H1 (cell line): ENCODE results near the gene CRYBB1. TPM values are rescaled to one million over a fixed set of nuclear protein-coding genes. Genes with fewer than 3 reads are reported as not detected.

Source experiments
- BACH1 ChIP-seq: IDR thresholded peaks from 2 replicates; pipeline ENCODE4 v1.6.1; 2012; ENCODE audit warnings: low read length, improper control_type of control experiment
- BRCA1 ChIP-seq: IDR thresholded peaks from 2 replicates; pipeline ENCODE4 v1.6.1; 2012; ENCODE audit warnings: low read depth, low read length, improper control_type of control experiment
- CEBPB ChIP-seq: IDR thresholded peaks from 2 replicates; pipeline ENCODE4 v1.6.1; 2012; ENCODE audit warnings: low read depth, low read length
- polyA plus RNA-seq, 7 experiments: library from polyadenylated mRNA; depleted of rRNA in 3 of 7; stranded (reverse) in 5 of 7; unstranded in 2 of 7; fragments of >200 nt in 5 of 7; fragments of 200-250 nt in 2 of 7; gene quantifications; 1 replicate in 5 of 7; 2 replicates in 1 of 7; 4 replicates in 1 of 7; pipeline versions ENCODE4 v1.2.1 to v1.2.3, GENCODE V29; 2011 to 2013; ENCODE audit warnings: missing spikeins in 2 of 7, mixed read lengths in 2 of 7
- total RNA-seq: library from RNA; stranded (reverse); fragmentation: NEBNext Ultra II Directional; extraction: Animal tissue kit (Norgen Biotek cat#: 25700); gene quantifications from 2 replicates; pipeline ENCODE4 v1.2.1, GENCODE V29; 2021

CRYBB1 gene
- total and polyA plus RNA-seq, 2 of the 8 experiments (the other 6 are each of a cell fraction or from before 2014, with no cell fraction given): 1.7 to 6.0 TPM

DNA sequence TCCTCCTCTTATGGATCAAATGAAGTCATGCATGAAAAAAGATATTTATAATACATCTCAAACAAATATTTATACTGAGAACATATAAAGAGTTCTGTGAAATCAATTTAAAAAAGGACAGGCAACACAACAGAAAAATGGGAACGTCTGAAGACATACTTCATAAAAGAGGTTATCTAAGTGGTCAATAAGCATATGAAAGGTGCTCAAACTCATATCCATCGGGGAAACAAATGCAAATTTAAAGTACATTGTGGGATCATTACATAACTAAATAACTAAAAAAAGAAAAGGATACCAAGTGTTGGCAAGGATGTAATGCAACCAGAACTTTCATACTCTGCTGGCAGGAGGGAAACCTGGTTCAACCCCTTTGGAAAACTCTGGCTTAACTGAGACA lies 50.2 kb downstream of the CRYBB1 start (continued):
- no peak for TF ChIP-seq BRCA1
- TF ChIP-seq BACH1: no peak
- no peak for TF ChIP-seq CEBPB
